ENCODE results near the gene C1orf56. TPM values are rescaled to one million over a fixed set of nuclear protein-coding genes. Genes with fewer than 3 reads are reported as not detected.

Gene C1orf56
- total RNA-seq, 1 experiment from 2014 or later = 2.4 TPM

DNA sequence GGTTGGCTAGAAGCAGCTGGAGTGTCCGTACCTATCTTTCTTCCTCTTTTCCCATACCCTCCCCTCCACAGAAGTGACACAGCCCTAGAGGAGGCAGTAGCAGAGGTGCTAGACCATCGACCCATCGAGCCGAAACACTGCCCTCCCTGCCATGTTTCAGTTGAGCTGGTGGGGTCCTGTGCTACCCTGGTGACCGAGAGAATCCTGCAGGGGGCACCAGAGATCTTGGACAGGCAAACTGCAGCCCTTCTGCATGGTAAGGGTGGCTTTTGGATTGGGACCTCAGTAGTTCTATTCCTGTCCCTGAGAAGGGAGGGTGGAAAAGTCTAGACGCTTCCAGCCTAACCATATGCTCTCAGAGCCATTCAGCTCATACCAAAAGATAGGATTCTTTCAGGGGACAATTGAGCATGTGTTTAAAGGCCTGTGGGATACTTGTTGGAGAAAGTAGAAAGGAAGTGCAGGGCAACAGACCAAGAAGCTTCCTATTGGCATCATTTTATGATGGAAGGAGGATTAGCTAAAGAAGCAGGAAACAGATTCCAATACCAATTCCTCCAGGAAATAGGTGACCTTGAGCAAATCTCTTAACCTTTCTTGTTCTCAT lies 22.9 kb upstream of the C1orf56 start:
- peak; percentile 72 for DNase-seq (ENCODE audit: low spot score)

DNA sequence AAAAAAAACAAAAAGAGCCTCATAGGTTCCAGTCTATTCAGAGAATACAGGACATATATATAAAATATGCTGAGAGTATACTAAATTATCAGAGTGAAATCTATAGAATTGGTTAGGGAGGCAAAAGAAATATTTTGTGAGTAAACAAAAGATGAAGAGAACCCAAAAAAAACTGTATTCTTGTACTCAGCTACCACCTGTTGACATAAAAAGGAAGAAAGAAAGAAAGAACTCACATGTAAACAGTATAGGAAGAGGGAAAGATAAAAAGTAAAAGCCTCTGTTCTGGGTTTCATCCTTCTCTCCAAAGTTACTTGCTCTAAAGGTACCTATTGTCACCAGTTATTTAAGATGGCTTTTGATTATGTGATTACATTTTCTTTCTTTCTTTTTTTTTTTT lies 21.1 kb upstream of the C1orf56 start:
- DNase-seq (ENCODE audit: low spot score) = no peak

DNA sequence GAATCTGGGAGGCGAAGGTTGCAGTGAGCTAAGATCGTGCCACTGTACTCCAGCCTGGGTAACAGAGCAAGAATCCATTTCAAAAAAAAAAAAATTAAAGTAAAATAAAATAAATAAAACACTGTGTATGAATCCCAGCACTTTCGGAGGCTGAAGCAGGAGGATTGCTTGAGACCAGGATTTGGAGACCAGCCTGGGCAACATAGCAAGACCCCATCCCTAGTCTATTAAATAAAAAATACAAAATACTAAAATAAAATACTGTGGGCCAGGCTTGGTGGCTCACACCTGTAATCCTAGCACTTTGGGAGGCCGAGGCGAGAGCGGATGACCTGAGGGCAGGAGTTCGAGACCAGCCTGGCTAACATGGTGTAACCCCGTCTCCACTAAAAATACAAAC lies 15.4 kb upstream of the C1orf56 start:
- no peak for DNase-seq (ENCODE audit: low spot score)

DNA sequence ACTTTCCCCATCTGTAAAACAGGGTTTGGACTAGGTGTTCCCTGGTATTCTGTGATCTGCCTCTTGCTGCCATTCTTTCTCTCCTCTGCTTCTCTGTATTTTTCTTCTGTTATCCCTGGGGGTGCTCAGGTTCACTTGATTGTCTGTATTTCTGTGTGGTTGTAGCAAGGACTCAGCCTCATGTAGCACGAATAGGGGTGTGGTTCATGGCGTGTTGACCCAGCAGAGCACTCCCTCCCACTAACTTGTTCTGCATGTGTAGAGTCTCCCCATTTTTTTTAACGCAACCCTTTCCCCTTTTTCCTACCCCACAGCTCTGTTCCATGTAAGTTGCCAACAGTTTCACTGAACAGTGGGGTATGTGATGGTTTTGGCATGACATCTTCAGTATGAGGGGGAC lies 12.4 kb upstream of the C1orf56 start:
- DNase-seq (ENCODE audit: low spot score) = no peak

DNA sequence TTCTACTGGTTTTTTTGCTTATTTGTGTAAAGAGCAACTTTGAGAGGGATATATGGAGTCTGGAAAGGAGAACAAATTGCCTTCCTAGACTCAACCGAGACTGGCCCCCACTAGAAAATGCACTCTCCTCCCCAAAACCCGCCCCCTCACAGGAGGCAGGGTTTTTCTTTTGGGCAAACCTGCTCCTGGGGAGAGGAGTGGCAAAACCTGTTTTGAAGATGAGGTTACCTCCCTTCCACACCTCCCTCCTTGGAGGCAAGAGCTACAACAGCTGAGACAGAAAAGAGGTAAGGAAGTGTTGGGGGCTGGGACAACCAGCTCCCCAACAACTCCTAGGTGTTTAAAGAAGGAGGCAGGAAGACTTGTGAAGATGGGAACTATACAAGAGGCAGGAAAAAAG lies 11.2 kb upstream of the C1orf56 start, which contains the start of gene BNIPL:
TSS of gene BNIPL (plus strand) at position 231 of the 400 bp plus-strand sequence. CDS start at position 371, 140 bp downstream.
- no peak for DNase-seq (ENCODE audit: low spot score)

DNA sequence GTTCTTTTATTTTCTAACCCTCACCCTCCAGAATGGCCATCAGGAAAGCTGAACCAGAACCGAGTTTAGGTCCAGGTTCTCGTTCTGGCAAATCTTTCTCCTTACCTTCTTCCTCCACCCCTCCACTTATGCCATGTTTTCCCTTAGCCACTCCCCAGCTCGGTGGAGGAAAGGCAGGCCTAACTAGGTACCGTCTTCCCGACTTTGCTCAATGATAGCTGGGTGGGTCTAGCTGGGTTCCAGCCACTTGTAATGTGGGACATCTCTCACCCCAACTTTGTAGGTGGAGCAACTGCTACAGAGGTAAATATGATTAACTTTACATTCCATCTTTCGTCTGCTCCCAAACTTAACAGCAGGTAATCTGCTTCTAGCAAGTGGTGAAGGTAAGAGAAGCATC lies 10.5 kb upstream of the C1orf56 start:
- DNase-seq (ENCODE audit: low spot score) = no peak

DNA sequence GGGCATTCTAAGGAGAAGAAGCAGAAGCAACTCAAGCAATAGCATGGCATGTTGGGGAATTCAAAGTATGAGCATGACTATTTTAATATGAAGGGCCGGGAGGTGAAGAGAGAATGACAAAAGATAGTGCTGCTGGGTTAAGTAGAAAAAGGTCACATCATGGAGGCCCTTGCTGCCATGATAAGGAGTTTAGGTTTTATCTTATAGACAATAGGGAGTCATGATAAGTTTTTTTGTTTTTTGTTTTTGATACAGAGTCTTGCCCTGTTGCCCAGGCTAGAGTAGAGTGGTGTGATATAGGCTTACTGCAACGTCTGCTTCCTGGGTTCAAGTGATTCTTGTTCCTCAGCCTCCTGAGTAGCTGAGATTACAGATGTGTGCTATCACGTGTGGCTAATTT lies 8.0 kb upstream of the C1orf56 start:
- no peak for DNase-seq (ENCODE audit: low spot score)

DNA sequence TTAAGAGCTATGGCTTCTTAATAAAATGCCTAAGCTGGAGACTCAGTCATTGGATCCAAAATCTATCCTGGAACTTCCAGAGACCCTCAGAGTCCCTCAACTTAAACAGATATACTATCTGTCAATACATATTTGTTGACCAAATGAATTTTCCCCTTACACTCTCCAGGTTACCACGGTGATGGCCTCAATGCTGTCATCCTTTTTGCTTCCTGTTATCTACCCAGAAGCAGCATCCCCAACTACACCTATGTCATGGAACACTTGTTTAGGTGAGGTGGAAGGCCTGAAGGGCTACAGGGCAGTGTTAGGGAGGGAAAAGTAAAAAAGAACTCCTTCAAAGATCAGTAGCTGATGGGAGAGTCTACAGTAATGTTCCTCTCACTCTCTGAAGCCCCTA lies 4.4 kb upstream of the C1orf56 start:
- DNase-seq (ENCODE audit: low spot score) = no peak

DNA sequence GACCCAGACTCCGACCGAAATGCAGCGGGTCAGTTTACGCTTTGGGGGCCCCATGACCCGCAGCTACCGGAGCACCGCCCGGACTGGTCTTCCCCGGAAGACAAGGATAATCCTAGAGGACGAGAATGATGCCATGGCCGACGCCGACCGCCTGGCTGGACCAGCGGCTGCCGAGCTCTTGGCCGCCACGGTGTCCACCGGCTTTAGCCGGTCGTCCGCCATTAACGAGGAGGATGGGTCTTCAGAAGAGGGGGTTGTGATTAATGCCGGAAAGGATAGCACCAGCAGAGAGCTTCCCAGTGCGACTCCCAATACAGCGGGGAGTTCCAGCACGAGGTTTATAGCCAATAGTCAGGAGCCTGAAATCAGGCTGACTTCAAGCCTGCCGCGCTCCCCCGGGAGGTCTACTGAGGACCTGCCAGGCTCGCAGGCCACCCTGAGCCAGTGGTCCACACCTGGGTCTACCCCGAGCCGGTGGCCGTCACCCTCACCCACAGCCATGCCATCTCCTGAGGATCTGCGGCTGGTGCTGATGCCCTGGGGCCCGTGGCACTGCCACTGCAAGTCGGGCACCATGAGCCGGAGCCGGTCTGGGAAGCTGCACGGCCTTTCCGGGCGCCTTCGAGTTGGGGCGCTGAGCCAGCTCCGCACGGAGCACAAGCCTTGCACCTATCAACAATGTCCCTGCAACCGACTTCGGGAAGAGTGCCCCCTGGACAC lies 534 bp downstream of the C1orf56 start:
- DNase-seq (ENCODE audit: low spot score) = peak; percentile 80

DNA sequence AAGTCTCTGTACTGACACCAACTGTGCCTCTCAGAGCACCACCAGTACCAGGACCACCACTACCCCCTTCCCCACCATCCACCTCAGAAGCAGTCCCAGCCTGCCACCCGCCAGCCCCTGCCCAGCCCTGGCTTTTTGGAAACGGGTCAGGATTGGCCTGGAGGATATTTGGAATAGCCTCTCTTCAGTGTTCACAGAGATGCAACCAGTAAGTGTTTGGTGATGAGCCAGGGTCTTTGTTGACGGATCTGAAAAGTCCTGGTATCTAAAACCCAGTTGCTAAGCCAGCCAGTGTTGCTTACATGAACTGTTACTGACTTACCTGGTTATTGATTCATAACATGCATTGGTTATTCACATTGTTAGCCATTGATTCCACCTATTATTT lies 1.1 kb downstream of the C1orf56 start:
- no peak for DNase-seq (ENCODE audit: low spot score)

DNA sequence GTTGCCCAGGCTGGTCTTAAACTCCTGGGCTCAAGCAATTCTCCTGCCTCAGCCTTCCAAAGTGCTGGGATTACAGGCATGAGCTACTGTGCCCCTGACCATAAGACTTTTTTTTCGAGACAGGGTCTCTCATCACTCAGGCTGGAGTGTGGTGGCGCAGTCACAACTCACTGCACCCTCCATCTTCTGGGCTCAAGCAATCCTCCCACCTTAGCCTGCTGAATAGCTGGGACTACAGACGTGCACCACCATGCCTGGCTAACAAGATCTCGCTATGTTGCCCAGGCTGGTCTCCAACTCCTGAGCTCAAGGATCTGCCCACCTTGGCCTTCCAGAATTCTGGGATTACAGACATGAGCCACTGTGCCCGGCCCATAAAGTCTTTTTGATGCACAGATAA lies 1.9 kb downstream of the C1orf56 start:
- DNase-seq (ENCODE audit: low spot score) = no peak

DNA sequence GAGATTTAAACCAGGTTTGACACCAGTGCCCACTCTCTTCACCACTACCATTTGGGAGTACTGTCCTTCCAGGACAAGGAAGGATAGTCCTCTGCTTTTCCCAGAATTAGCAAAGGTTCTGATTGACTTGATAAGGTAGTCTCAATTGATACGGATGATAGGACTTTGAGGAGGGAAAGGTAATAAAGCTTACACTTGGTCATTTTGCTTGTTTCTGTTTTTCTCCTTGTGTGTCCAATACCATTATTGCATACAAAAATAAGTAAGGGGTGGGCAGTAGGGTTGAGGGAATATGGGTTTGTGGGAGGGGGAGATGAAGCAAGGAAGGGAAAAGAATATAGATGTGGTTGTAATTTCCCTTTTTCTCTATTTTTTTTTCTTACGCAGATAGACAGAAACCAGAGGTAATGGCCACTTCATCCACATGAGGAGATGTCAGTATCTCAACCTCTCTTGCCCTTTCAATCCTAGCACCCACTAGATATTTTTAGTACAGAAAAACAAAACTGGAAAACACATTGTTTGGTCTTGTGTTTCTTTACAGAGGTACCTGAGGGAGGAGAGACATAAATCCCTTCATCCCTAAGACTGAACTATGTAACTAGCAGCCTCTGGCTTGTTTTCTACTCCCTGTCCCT lies 2.6 kb downstream of the C1orf56 start:
- DNase-seq (ENCODE audit: low spot score) = no peak

DNA sequence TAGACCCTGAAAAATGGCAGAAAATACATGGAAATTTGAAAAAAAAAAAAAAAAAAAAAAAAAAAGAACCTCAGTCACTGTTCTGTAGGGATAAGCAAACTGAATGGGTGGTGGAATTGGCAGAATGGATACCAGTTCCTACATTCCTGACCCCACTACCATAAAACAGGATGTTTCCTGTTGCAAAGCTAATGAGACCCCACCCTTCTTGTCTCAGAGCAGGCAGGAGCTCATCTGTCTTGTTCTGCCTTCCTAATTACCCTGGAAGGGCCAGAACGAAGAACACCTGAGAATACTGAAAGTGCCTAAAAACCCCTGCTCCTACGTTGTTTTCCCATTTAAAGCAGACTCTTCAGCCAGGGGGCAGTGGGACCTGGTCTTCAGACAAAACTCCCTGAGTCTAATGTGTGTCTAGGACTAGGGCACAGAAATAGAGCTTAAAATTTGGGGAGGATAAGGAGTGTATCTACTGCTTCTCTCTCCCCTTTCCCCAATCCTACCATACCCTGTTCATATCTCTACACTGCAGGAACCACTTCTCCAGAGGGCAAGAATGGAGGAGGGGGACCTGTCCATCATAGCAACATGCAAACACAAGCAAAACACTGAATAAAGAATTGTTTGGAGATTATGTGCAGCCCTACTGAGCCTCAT lies 3.9 kb downstream of the C1orf56 start:
- DNase-seq (ENCODE audit: low spot score) = no peak

DNA sequence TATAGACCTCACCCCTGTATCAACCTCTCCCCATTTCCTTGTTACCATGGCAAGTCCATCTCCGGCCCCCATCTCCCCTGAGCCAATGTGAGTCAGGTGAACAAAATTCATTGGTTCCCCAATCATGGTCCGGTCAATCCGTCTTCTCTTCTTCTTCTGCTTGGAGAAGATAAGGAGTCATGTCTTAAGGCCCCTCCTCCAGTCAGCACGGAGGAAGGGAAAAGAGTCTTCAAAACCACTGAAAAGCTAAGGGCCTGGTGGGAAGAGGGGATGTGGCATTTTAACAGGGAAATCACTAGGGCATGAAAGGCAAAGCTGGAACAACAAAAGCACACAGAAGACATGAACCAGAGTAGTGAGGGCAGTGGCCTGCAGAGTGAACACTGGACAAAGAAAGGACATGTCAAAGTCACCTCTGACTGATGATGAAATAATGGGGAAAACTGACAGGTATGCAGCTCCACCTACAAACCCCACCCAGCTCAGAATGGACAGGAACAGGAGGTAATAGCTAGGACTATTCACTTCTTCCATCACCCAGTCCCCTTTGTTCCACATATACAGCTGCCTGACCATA lies 7.5 kb downstream of the C1orf56 start:
- DNase-seq (ENCODE audit: low spot score) = no peak

DNA sequence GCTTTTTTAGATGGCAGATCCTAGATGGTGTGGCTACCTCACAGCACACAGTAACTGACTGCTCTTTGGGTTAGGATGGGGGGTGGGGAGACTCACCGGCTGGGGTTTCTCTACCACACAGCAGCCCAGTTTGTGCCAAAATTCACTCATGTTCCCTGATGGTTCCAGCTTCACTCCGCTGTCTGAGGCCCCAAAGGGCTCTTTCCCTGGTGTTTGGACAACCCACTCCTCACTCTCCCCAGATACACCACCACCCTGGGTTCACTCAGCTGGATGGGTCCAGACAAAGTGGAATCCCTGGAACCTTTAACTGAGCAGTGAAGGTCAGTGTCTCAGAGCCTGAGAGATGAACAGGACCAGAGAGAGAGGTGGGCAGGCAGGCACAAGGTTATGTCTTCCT lies 8.0 kb downstream of the C1orf56 start:
- no peak for DNase-seq (ENCODE audit: low spot score)

DNA sequence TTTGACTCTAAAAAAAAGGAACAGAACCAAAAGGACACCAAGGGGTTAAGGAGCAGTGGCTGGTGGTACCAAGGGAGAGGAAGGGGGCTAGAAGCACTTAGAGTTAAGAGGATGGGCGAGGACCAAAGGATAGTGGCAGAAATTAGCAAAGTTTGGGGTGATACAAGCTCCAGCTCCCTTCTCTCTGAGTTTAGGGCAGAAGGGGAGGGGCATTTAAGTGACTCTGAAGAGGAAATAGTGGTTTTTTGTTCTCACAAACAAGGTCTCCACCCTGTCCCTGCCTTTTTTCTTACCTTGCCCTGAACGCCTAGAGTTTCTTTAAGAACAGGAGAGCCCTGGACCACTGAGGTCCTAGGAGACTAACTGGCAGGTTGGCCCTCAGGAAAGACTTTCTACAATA lies 8.6 kb downstream of the C1orf56 start:
- no peak for DNase-seq (ENCODE audit: low spot score)

DNA sequence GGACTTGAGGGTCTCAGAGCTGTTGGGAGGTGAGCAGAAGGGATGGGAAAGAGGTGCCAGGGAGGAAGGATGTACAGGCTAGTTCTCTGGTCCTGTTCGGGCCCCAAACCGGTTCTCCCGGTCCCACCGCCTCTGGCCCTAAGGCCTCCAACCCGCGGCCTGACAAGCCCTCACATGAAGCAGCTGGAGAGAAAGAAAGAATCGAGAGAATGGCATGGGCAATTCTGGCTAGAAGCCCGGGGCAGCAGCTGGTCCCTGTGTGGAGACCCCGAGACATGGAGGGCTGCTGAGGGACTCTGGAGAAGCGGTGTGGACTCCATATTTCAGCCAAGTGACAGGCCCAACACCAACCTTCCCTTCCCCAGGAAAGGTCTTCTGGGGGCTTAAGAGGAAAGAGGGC lies 11.1 kb downstream of the C1orf56 start:
- peak; percentile 94 for DNase-seq (ENCODE audit: low spot score)

DNA sequence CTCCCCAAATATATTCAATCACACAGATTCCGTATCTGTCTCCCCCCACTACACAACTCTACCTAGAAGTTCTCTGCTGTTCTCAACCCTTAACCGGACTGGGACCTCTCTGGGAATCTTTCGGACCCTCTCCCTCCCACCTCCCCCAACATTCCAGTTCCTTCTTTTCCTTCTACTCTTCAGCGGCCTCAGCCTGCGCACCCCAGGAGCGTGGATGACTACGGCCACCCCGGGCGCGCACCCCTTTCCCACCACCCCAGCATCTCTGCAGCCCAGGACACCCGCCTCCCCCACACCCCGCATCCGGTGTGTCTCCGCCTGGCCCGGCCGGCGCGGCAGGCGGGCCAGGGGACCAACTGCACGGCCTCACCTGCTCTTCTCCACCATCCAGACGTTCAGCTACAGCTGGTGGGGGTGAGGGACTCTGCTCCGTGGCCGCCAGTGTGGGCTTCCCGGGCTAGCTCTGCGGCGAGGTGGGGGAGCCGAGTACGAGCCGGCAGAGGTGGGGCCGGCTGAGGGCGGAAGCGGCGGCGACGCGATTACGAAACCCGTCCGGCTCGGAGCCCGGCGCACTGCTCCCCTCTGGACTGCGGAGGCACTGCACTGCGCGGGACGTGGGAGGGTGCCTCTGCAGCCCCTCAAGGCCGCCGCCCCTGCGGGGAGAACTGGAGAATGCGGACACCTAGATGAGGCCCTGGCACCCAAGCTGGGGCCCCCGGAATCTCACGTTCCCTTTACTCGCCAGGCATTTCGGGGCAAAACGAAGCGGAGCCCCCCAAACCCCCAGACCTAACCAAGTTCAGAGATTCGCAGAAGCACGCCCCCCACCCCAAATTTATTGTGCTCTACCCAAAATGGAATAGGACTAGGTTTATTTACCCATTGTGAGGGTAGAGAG lies 11.8 kb downstream of the C1orf56 start, which contains the start of gene CDC42SE1:
TSS of gene CDC42SE1 (minus strand) at position 514 of the 898 bp plus-strand sequence. CDS start 3,892 bp downstream, outside the sequence.
- peak; percentile 83 for DNase-seq (ENCODE audit: low spot score)

DNA sequence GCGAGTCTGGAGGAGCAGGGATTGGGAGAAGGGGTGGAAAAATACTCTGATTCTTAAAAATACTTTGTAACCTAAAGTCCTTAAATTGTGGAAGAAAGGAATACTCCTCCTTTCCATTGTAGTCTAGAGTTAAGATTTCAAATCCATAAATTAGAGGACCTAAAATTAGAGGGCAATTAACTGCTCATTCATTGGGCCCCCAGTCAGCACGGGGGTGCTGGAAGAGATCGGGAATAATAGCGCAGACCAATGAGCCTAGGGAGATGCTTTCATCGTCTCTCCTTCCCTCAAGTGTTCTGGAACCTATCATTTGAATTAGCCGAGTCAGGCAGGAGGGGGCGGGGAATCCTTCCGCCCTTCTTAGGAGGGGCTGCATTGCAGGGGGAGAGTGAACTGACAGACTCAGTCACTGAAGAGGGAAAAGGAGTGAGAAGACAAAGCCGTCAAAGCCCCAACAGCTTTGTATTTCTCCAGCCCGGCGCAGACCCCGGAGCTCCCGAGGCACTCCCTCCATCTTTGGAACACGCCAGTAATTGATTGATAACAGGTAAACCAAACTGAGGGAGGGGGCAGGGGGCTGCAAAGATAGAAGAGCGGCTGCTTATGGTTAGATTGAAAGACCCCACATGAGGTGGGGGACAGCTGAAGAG lies 12.6 kb downstream of the C1orf56 start, which contains the start of gene MLLT11:
TSS of gene MLLT11 (plus strand) at position 391 of the 650 bp plus-strand sequence. CDS start 6,828 bp downstream, outside the sequence.
- peak; percentile 51 for DNase-seq (ENCODE audit: low spot score)
